ENCODE results near the gene CLEC17A.
"Not testable (repeated sequence)": the region's sequence is repeated elsewhere in the genome, so short reads cannot be mapped to it uniquely, and the experiment has no call there.

CLEC17A gene

DNA sequence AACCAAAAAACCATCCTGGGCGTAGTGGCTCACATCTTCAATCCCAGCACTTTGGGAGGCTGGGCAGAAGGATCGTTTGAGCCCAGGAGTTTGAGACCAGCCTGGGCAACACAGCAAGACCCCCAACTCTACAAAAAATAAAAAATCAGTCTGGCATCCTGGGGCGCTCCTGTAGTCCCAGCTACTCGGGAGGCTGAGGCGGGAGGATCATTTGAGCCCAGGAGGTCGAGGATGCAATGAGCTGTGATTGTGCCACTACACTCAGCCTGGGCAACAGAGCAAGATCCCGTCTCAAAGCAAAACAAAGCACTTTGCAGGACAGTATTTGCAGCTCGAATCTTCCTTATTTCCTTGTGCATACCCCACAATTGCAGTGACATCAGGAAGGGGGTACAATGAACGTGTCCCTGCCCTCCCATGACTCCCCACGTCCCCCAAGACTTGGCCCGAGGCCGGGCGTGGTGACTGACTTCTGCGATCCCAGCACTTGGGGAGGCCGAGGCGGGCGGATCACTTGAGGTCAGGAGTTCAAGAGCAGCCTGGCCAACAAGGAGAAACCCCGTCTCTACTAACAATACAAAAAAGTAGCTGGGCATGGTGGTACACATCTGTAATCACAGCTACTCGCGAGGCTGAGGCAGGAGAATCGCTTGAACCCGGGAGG, 11.9 kb upstream of the CLEC17A start:
- no peaks in the 10 kb centered on the region for H3K36me3 ChIP-seq (ENCODE audit: control insufficient read depth, low read depth, low read length)
- no peaks in the 10 kb centered on the region for H3K4me1 ChIP-seq (ENCODE audit: control insufficient read depth, low read depth, low read length)
- H3K27ac ChIP-seq (ENCODE audit: low read length), result peak overlapping the region; percentile 78
- peak overlapping the region; percentile 93 for H3K4me3 ChIP-seq (ENCODE audit: low read length)
- peak overlapping the region; percentile 90 for H3K9ac ChIP-seq (ENCODE audit: low read length)
- H3K9me3 ChIP-seq (ENCODE audit: control insufficient read depth, low read depth, low read length), result no peaks in the 10 kb centered on the region
- H3K27me3 ChIP-seq (ENCODE audit: control insufficient read depth, insufficient read depth, low read length), result no peaks in the 10 kb centered on the region

DNA sequence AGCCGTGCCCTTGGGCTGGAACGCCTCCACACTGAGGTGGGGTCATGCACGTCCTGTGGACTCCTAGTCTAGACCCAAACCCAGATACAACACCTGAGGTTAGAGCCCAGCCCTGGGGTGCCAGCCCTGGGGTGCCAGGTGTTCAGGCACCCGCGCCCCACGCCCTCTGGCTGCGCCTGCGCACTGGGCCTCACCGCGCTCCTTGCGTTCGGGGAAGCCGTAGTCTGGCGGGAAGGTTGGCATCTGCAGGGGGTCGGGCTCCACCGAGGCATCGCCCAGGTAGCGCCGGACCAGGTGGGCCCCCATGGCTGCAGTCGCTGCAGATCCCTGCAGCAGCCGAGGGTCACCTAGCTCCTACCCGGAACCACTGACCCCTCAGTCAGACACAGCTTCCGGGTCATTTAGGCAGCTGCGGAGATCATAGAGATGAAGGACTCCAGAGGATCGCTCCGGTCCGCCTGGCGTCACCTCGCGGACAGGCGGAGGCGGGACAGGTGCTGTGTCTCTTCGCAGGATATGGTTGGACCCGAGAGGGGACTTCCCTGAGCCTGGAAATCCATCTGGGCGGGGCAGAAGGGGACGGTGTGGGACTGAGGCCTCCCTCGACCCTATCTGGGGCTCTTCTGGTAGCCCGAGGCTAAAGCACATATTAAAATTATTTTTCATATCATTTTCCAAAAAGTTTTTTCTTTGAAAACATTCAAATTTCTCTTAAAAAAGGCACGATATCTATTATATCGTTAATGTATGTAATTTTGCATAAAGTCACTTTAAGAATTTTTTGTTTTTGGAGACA, 11.0 kb upstream of the CLEC17A start, which contains the start of gene NDUFB7:
NDUFB7 (minus strand) TSS at position 372 of the 796 bp plus-strand sequence; CDS start at position 306, 66 bp downstream.
- no peaks in the 10 kb centered on the region for H3K9me3 ChIP-seq (ENCODE audit: control insufficient read depth, low read depth, low read length)
- H3K27ac ChIP-seq (ENCODE audit: low read length), result peak within 1 kb of the TSS; percentile 78
- peak within 1 kb of the TSS; percentile 90 for H3K9ac ChIP-seq (ENCODE audit: low read length)
- no peaks in the 10 kb centered on the region for H3K36me3 ChIP-seq (ENCODE audit: control insufficient read depth, low read depth, low read length)
- no peaks in the 10 kb centered on the region for H3K27me3 ChIP-seq (ENCODE audit: control insufficient read depth, insufficient read depth, low read length)
- H3K4me3 ChIP-seq (ENCODE audit: low read length), result peak within 1 kb of the TSS; percentile 93
- no peaks in the 10 kb centered on the region for H3K4me1 ChIP-seq (ENCODE audit: control insufficient read depth, low read depth, low read length)

DNA sequence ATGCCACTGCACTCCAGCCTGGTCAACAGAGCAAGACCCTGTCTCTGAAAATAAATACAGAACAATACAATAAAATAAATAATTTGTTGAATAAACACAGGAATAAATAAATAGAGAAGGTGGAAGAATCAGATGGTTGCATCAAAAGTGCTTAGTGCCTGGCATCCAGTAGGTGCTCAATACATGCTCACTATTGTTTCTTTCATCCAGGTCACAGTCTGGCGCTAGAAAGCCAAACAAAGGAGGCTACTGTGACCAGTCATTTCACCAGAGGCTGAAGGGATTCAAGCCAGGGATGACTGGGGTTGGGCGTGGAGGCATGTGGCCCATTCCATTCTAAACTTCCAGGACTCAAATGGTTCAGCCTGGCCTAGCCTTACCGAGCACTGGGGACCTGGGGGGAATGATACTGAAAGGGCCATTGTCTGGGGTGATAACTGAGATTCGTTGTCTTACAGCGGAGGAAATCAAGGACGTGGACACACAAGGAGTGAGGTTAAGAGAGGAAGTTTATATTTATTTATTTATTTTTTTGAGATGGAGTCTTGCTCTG, 7.4 kb upstream of the CLEC17A start:
- H3K9me3 ChIP-seq (ENCODE audit: control insufficient read depth, low read depth, low read length), result no peaks in the 10 kb centered on the region
- no peak overlapping the region for H3K27ac ChIP-seq (ENCODE audit: low read length)

DNA sequence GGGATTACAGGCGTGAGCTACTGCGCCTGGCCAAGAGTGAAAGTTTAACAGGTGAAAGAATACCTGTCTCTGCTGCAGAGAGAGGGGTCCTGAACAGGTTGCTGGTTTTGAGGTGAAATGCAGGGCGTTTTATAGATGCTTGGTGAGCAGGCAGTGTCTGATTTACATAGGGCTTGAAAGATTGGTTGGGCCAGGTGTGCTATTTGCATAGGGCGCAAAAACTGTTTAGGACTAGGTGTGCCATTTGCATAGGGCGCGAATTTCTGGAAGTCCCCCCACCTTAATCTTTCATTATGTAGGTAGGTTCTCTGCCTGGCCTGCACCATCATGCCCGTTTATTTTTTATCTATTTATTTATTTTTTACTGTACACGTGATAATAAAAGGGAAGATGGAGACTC, 6.5 kb upstream of the CLEC17A start:
- no peaks in the 10 kb centered on the region for H3K27me3 ChIP-seq (ENCODE audit: control insufficient read depth, insufficient read depth, low read length)
- H3K9me3 ChIP-seq (ENCODE audit: control insufficient read depth, low read depth, low read length), result no peaks in the 10 kb centered on the region
- H3K27ac ChIP-seq (ENCODE audit: low read length), result no peak overlapping the region
- no peaks in the 10 kb centered on the region for H3K4me1 ChIP-seq (ENCODE audit: control insufficient read depth, low read depth, low read length)
- no peak overlapping the region for H3K4me3 ChIP-seq (ENCODE audit: low read length)
- no peaks in the 10 kb centered on the region for H3K36me3 ChIP-seq (ENCODE audit: control insufficient read depth, low read depth, low read length)
- H3K9ac ChIP-seq (ENCODE audit: low read length), result no peak overlapping the region

More for the DNA sequence above, 7.4 kb upstream of the CLEC17A start:
- Histone ChIP-seq H3K9ac (ENCODE audit: low read length) (no peak overlapping the region), H3K36me3 (ENCODE audit: control insufficient read depth, low read depth, low read length) (no peaks in the 10 kb centered on the region), H3K4me1 (ENCODE audit: control insufficient read depth, low read depth, low read length) (no peaks in the 10 kb centered on the region), H3K27me3 (ENCODE audit: control insufficient read depth, insufficient read depth, low read length) (no peaks in the 10 kb centered on the region), H3K4me3 (ENCODE audit: low read length) (no peak overlapping the region)

DNA sequence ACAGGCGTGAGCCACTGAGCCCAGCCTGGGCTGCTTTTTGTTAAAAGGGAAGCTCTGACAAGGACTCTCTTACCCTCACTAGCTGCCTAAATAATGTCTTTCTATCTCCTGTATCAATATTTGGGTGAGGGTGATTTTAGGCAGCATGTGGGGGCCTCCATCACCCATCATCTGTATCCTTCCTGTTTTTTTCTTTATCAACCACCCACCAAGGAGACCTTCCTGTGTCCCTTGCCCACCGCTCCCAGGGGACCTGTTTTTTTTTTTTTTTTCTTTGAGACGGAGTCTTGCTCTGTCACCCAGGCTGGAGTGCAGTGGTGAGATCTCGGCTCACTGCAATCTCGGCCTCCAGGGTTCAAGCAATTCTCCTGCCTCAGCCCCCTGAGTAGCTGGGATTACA, 5.6 kb upstream of the CLEC17A start:
- H3K9ac ChIP-seq (ENCODE audit: low read length), result no peak overlapping the region
- no peaks in the 10 kb centered on the region for H3K27me3 ChIP-seq (ENCODE audit: control insufficient read depth, insufficient read depth, low read length)
- H3K9me3 ChIP-seq (ENCODE audit: control insufficient read depth, low read depth, low read length), result no peaks in the 10 kb centered on the region
- no peaks in the 10 kb centered on the region for H3K4me1 ChIP-seq (ENCODE audit: control insufficient read depth, low read depth, low read length)
- no peaks in the 10 kb centered on the region for H3K36me3 ChIP-seq (ENCODE audit: control insufficient read depth, low read depth, low read length)
- H3K4me3 ChIP-seq (ENCODE audit: low read length), result no peak overlapping the region
- H3K27ac ChIP-seq (ENCODE audit: low read length), result no peak overlapping the region

DNA sequence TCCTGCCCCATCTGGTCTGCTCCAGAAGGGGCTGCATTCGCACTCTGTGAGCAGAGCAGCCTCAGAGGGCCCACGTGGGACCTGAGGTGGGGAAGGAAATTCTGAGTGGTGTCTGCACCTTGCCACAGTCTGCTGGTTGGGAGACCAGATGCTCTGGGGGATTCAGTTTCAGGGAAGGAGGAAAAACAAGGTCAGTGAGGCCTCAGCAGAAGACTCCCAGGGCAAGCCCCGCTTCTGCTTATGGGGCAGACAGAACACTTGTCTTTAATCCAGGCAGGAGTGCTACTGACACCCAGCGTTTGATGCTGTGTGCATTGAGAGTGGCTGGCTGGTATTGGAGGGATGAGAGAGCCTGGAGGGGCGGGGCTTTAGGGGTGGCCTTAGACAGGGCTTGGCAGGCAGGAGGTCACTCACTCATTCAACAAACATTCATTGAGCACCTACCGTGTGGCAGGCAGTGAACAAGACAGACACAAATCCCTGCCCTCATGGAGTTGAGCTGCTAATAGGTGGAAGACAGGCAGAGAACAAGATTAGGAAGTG, 4.9 kb upstream of the CLEC17A start:
- Histone ChIP-seq H3K4me3 (ENCODE audit: low read length) (no peak overlapping the region), H3K9ac (ENCODE audit: low read length) (no peak overlapping the region), H3K4me1 (ENCODE audit: control insufficient read depth, low read depth, low read length) (no peaks in the 10 kb centered on the region), H3K27ac (ENCODE audit: low read length) (no peak overlapping the region), H3K9me3 (ENCODE audit: control insufficient read depth, low read depth, low read length) (no peaks in the 10 kb centered on the region), H3K36me3 (ENCODE audit: control insufficient read depth, low read depth, low read length) (no peaks in the 10 kb centered on the region), H3K27me3 (ENCODE audit: control insufficient read depth, insufficient read depth, low read length) (no peaks in the 10 kb centered on the region)

DNA sequence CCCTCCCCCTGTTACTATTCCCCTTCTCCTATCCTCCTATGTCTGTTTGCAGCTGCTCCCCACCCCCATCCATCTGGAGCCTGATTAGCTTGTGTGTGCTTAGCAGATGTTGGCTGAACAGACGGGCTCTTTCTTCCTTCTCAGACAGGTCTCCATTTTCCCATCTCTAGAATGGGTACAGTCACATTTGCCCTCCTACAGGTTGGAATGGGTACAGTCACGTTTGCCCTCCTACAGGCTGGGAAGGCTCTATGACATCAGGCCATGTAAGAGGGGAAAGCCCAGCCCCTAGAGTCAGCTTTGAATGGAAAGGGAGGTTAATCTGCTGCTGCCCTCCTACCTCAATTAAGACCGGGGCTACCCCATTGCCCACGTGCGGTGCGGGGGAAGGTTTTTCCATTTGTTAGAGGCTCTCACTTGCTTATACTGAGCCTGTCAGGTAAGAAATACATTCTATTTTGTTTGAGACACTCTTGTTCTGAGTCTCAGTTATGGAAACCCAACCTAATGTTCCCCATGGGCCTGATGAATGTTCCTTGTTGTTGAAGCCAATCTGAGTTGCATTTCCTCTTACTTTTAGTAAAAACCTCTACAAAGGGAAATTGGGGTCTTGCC, 2.2 kb upstream of the CLEC17A start:
- no peak overlapping the region for H3K4me3 ChIP-seq (ENCODE audit: low read length)
- H3K4me1 ChIP-seq (ENCODE audit: control insufficient read depth, low read depth, low read length), result no peaks in the 10 kb centered on the region
- no peak overlapping the region for H3K27ac ChIP-seq (ENCODE audit: low read length)
- no peaks in the 10 kb centered on the region for H3K9me3 ChIP-seq (ENCODE audit: control insufficient read depth, low read depth, low read length)
- H3K9ac ChIP-seq (ENCODE audit: low read length), result no peak overlapping the region
- H3K36me3 ChIP-seq (ENCODE audit: control insufficient read depth, low read depth, low read length), result no peaks in the 10 kb centered on the region
- no peaks in the 10 kb centered on the region for H3K27me3 ChIP-seq (ENCODE audit: control insufficient read depth, insufficient read depth, low read length)

DNA sequence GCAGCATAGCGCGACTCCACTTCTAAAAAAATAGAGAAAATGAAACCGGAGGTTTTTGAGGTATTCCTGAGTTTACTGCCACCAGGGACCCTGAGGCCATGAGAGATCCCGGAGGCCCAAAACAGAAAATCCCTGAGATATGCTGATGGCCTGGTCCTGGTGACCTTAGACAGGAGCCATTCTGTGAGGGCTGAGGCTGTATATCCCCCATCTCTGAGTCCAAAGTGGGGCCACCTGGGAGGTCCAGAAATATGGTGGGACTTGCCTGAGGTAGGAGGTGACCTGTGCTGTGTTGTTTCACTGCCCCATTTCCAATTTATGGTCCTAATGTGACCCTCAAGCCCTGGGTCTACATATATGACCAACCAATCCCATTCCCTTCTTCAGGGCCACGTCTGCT, 1.5 kb downstream of the CLEC17A start:
- not testable (repeated sequence) for H3K36me3 ChIP-seq (ENCODE audit: control insufficient read depth, low read depth, low read length); H3K9ac ChIP-seq (ENCODE audit: low read length); H3K4me3 ChIP-seq (ENCODE audit: low read length); H3K9me3 ChIP-seq (ENCODE audit: control insufficient read depth, low read depth, low read length); H3K27ac ChIP-seq (ENCODE audit: low read length); H3K27me3 ChIP-seq (ENCODE audit: control insufficient read depth, insufficient read depth, low read length); H3K4me1 ChIP-seq (ENCODE audit: control insufficient read depth, low read depth, low read length)

DNA sequence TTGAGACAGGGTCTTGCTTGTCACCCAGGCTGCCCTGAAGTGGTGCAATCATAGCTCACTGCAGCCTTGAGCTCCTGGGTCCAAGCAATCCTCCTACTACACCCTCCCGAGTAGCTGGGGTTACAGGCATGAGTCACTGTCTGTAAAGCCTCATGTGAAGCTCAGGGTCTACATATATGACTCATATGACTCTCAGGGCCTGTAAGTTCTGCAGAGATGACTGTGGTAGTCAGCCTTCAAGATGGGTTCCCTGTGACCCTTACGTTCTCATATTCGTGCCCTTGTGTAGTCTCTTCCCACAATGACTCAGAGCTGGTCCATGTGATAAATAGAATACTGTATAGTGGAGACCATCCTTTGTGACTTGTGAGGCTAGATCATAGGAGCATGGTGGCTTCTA, 2.3 kb downstream of the CLEC17A start:
- H3K27me3 ChIP-seq (ENCODE audit: control insufficient read depth, insufficient read depth, low read length); H3K27ac ChIP-seq (ENCODE audit: low read length); H3K9ac ChIP-seq (ENCODE audit: low read length); H3K4me3 ChIP-seq (ENCODE audit: low read length); H3K4me1 ChIP-seq (ENCODE audit: control insufficient read depth, low read depth, low read length); H3K36me3 ChIP-seq (ENCODE audit: control insufficient read depth, low read depth, low read length); H3K9me3 ChIP-seq (ENCODE audit: control insufficient read depth, low read depth, low read length): not testable (repeated sequence)

DNA sequence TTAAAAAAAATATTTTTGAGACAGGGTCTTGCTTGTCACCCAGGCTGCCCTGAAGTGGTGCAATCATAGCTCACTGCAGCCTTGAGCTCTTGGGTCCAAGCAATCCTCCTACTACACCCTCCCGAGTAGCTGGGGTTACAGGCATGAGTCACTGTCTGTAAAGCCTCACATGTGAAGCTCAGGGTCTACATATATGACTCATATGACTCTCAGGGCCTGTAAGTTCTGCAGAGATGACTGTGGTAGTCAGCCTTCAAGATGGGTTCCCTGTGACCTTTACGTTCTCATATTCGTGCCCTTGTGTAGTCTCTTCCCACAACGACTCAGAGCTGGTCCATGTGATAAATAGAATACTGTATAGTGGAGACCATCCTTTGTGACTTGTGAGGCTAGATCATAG, 6.5 kb downstream of the CLEC17A start:
- H3K27ac ChIP-seq (ENCODE audit: low read length); H3K27me3 ChIP-seq (ENCODE audit: control insufficient read depth, insufficient read depth, low read length); H3K36me3 ChIP-seq (ENCODE audit: control insufficient read depth, low read depth, low read length); H3K4me3 ChIP-seq (ENCODE audit: low read length); H3K9me3 ChIP-seq (ENCODE audit: control insufficient read depth, low read depth, low read length); H3K9ac ChIP-seq (ENCODE audit: low read length); H3K4me1 ChIP-seq (ENCODE audit: control insufficient read depth, low read depth, low read length): not testable (repeated sequence)

DNA sequence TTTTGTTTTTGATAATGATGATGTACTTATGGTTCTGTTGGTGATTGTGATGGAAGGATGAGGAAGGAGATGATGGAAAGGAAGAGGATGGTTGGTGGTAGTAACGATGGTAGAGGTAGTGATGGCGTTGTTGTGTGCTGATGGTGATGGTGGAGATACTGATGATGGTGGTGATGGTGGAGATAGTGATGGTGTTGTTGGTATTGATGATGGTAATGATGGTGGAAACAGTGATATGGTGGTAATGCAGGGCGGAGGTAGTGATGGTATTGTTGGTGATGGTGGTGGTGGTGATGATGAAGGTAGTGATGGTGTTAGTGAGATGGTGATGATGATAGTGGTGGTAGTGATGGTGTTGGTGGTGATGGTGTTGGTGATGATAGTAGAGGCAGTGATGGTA, 12.7 kb downstream of the CLEC17A start:
- Histone ChIP-seq H3K4me3 (ENCODE audit: low read length) (no peak overlapping the region), H3K9ac (ENCODE audit: low read length) (no peak overlapping the region), H3K36me3 (ENCODE audit: control insufficient read depth, low read depth, low read length) (no peaks in the 10 kb centered on the region), H3K9me3 (ENCODE audit: control insufficient read depth, low read depth, low read length) (peaks cover 18% of the 10 kb centered on the region), H3K27ac (ENCODE audit: low read length) (no peak overlapping the region), H3K27me3 (ENCODE audit: control insufficient read depth, insufficient read depth, low read length) (no peaks in the 10 kb centered on the region), H3K4me1 (ENCODE audit: control insufficient read depth, low read depth, low read length) (no peaks in the 10 kb centered on the region)

Data from iPS-18a (cell line).